ENCODE results near the gene CDK15.

The CDK15 gene

GRCh38 chr2:201777869-201778268 is 28.5 kb upstream of the CDK15 start:
- in situ Hi-C loops (cut with HindIII; ENCODE audit: low pct_unique_long_range_greater_than_20kb, low sequenced_read_pairs) = no loop called here
- TF ChIP-seq JUND (IDR thresholded peaks at IDR 0.05; ENCODE audit: low read depth) = no peak
- DNase-seq (ENCODE audit: low read depth in 1 of 2, low spot score in 1 of 2) = no peak

GRCh38 chr2:201779901-201780673 is 26.2 kb upstream of the CDK15 start:
- no peak for TF ChIP-seq JUND (IDR thresholded peaks at IDR 0.05; ENCODE audit: low read depth)
- in situ Hi-C loops (cut with HindIII; ENCODE audit: low pct_unique_long_range_greater_than_20kb, low sequenced_read_pairs) = no loop called here
- no peak for DNase-seq (ENCODE audit: low read depth in 1 of 2, low spot score in 1 of 2)

GRCh38 chr2:201780674-201781493 is 25.5 kb upstream of the CDK15 start, which contains the start of gene ALS2:
Gene ALS2, minus strand, starts transcription at chr2:201780933. Its CDS starts 12,048 bp downstream, at chr2:201768885.
- DNase-seq (ENCODE audit: low read depth in 1 of 2, low spot score in 1 of 2) = peak; percentile 68 to 97
- TF ChIP-seq JUND (IDR thresholded peaks at IDR 0.05; ENCODE audit: low read depth) = no peak
- in situ Hi-C loops (cut with HindIII; ENCODE audit: low pct_unique_long_range_greater_than_20kb, low sequenced_read_pairs) = no loop called here

GRCh38 chr2:201781557-201782051 is 24.7 kb upstream of the CDK15 start:
- no peak for TF ChIP-seq JUND (IDR thresholded peaks at IDR 0.05; ENCODE audit: low read depth)
- in situ Hi-C loops (cut with HindIII; ENCODE audit: low pct_unique_long_range_greater_than_20kb, low sequenced_read_pairs) = no loop called here
- no peak for DNase-seq (ENCODE audit: low read depth in 1 of 2, low spot score in 1 of 2)

- TF ChIP-seq JUND (IDR thresholded peaks at IDR 0.05; ENCODE audit: low read depth) = no peak
- no peak for DNase-seq (ENCODE audit: low read depth in 1 of 2, low spot score in 1 of 2)
- in situ Hi-C loops (cut with HindIII; ENCODE audit: low pct_unique_long_range_greater_than_20kb, low sequenced_read_pairs) = no loop called here
These were observed 21.8 kb upstream of the CDK15 start for GRCh38 chr2:201784563-201784962.

- no peak for DNase-seq (ENCODE audit: low read depth in 1 of 2, low spot score in 1 of 2)
- TF ChIP-seq JUND (IDR thresholded peaks at IDR 0.05; ENCODE audit: low read depth) = no peak
- in situ Hi-C loops (cut with HindIII; ENCODE audit: low pct_unique_long_range_greater_than_20kb, low sequenced_read_pairs) = no loop called here
These were observed 21.2 kb upstream of the CDK15 start for GRCh38 chr2:201785135-201785534.

GRCh38 chr2:201786471-201786870 is 19.9 kb upstream of the CDK15 start:
- TF ChIP-seq JUND (IDR thresholded peaks at IDR 0.05; ENCODE audit: low read depth) = no peak
- in situ Hi-C loops (cut with HindIII; ENCODE audit: low pct_unique_long_range_greater_than_20kb, low sequenced_read_pairs) = no loop called here
- DNase-seq (ENCODE audit: low read depth in 1 of 2, low spot score in 1 of 2) = no peak

- in situ Hi-C loops (cut with HindIII; ENCODE audit: low pct_unique_long_range_greater_than_20kb, low sequenced_read_pairs) = no loop called here
- DNase-seq (ENCODE audit: low read depth in 1 of 2, low spot score in 1 of 2) = no peak
- TF ChIP-seq JUND (IDR thresholded peaks at IDR 0.05; ENCODE audit: low read depth) = no peak
These were observed 18.0 kb upstream of the CDK15 start for GRCh38 chr2:201788371-201788770.

GRCh38 chr2:201789395-201789794 is 16.9 kb upstream of the CDK15 start:
- in situ Hi-C loops (cut with HindIII; ENCODE audit: low pct_unique_long_range_greater_than_20kb, low sequenced_read_pairs) = no loop called here

GRCh38 chr2:201790291-201790690 is 16.0 kb upstream of the CDK15 start:
- in situ Hi-C loops (cut with HindIII; ENCODE audit: low pct_unique_long_range_greater_than_20kb, low sequenced_read_pairs) = no loop called here
- TF ChIP-seq JUND (IDR thresholded peaks at IDR 0.05; ENCODE audit: low read depth) = no peak
- DNase-seq (ENCODE audit: low read depth in 1 of 2, low spot score in 1 of 2) = no peak

More at GRCh38 chr2:201789395-201789794, 16.9 kb upstream of the CDK15 start:
- TF ChIP-seq JUND (IDR thresholded peaks at IDR 0.05; ENCODE audit: low read depth) = no peak
- no peak for DNase-seq (ENCODE audit: low read depth in 1 of 2, low spot score in 1 of 2)

- DNase-seq (ENCODE audit: low read depth in 1 of 2, low spot score in 1 of 2) = no peak
- in situ Hi-C loops (cut with HindIII; ENCODE audit: low pct_unique_long_range_greater_than_20kb, low sequenced_read_pairs) = no loop called here
- no peak for TF ChIP-seq JUND (IDR thresholded peaks at IDR 0.05; ENCODE audit: low read depth)
These were observed 15.3 kb upstream of the CDK15 start for GRCh38 chr2:201790989-201791388.

GRCh38 chr2:201793631-201794030 is 12.7 kb upstream of the CDK15 start:
- no peak for TF ChIP-seq JUND (IDR thresholded peaks at IDR 0.05; ENCODE audit: low read depth)
- in situ Hi-C loops (cut with HindIII; ENCODE audit: low pct_unique_long_range_greater_than_20kb, low sequenced_read_pairs) = no loop called here

GRCh38 chr2:201794294-201794693 is 12.0 kb upstream of the CDK15 start:
- in situ Hi-C loops (cut with HindIII; ENCODE audit: low pct_unique_long_range_greater_than_20kb, low sequenced_read_pairs) = no loop called here
- no peak for TF ChIP-seq JUND (IDR thresholded peaks at IDR 0.05; ENCODE audit: low read depth)
- DNase-seq (ENCODE audit: low read depth in 1 of 2, low spot score in 1 of 2) = no peak

More at GRCh38 chr2:201793631-201794030, 12.7 kb upstream of the CDK15 start:
- no peak for DNase-seq (ENCODE audit: low read depth in 1 of 2, low spot score in 1 of 2)

All from T47D (cell line).